H9 (cell line): ENCODE results near the gene IL12RB2. TPM values are rescaled to one million over a fixed set of nuclear protein-coding genes. Genes with fewer than 3 reads are reported as not detected.

ENCODE experiments used
- DNase-seq: peaks from one replicate; pipeline ENCODE4 v3.0.0-alpha.2; 2017
- H2AFZ ChIP-seq: one replicate; pipeline ENCODE4 v1.6.1; 2013; ENCODE audit warnings: mild to moderate bottlenecking, low read length, control low read depth, moderate library complexity
- H2AK5ac ChIP-seq: 2 replicates; pipeline ENCODE4 v1.6.1; 2013; ENCODE audit warnings: low read length, control low read depth, mixed read lengths; ENCODE audit not compliant: insufficient read length
- H2BK120ac ChIP-seq: one replicate; pipeline ENCODE4 v1.6.1; 2013; ENCODE audit warnings: low read depth, mild to moderate bottlenecking, low read length, control low read depth, inconsistent platforms; ENCODE audit not compliant: poor library complexity, severe bottlenecking
- H2BK12ac ChIP-seq: 2 replicates; pipeline ENCODE4 v1.6.1; 2013; ENCODE audit warnings: low read length, control low read depth, mixed read lengths, low read depth; ENCODE audit not compliant: insufficient read length
- H2BK15ac ChIP-seq: 2 replicates; pipeline ENCODE4 v1.6.1; 2013; ENCODE audit warnings: low read depth, low read length, control low read depth
- H2BK20ac ChIP-seq: one replicate; pipeline ENCODE4 v1.6.1; 2013; ENCODE audit warnings: low read depth, mild to moderate bottlenecking, low read length, control low read depth, inconsistent platforms; ENCODE audit not compliant: poor library complexity, severe bottlenecking
- H2BK5ac ChIP-seq: 2 replicates; pipeline ENCODE4 v1.6.1; 2013; ENCODE audit warnings: low read length, control low read depth, mixed read lengths; ENCODE audit not compliant: insufficient read length
- H3K14ac ChIP-seq: 2 replicates; pipeline ENCODE4 v1.6.1; 2013; ENCODE audit warnings: low read length, control low read depth; ENCODE audit not compliant: insufficient read depth
- H3K18ac ChIP-seq: 2 replicates; pipeline ENCODE4 v1.6.1; 2013; ENCODE audit warnings: low read depth, mild to moderate bottlenecking, mixed read lengths, low read length, control low read depth; ENCODE audit not compliant: insufficient read length
- H3K23ac ChIP-seq: 2 replicates; pipeline ENCODE4 v1.6.1; 2013; ENCODE audit warnings: low read length, control low read depth, mixed read lengths, low read depth; ENCODE audit not compliant: insufficient read length
- H3K23me2 ChIP-seq: 2 replicates; pipeline ENCODE4 v1.6.1; 2013; ENCODE audit warnings: low read depth, mild to moderate bottlenecking, mixed read lengths, low read length, control low read depth; ENCODE audit not compliant: insufficient read length, poor library complexity, severe bottlenecking
- H3K27ac ChIP-seq: 2 replicates; pipeline ENCODE4 v1.5.1; 2013; ENCODE audit warnings: low read length, control low read depth, mixed read lengths, low read depth; ENCODE audit not compliant: insufficient read length
- H3K27me3 ChIP-seq: 2 replicates; pipeline ENCODE4 v1.6.1; 2013; ENCODE audit warnings: low read length, control low read depth, inconsistent platforms; ENCODE audit not compliant: insufficient read depth
- H3K4ac ChIP-seq: 2 replicates; pipeline ENCODE4 v1.6.1; 2013; ENCODE audit warnings: low read depth, mild to moderate bottlenecking, control low read depth, inconsistent platforms, low read length, moderate library complexity
- H3K4me1 ChIP-seq: 2 replicates; pipeline ENCODE4 v1.6.1; 2013; ENCODE audit warnings: low read length, control low read depth, inconsistent platforms; ENCODE audit not compliant: insufficient read depth
- H3K4me2 ChIP-seq: 2 replicates; pipeline ENCODE4 v1.6.1; 2013; ENCODE audit warnings: low read length, control low read depth, mixed read lengths; ENCODE audit not compliant: insufficient read length, insufficient read depth
- H3K56ac ChIP-seq: 2 replicates; pipeline ENCODE4 v1.6.1; 2013; ENCODE audit warnings: low read depth, mild to moderate bottlenecking, mixed read lengths, low read length, control low read depth; ENCODE audit not compliant: insufficient read length
- H3K79me1 ChIP-seq: 2 replicates; pipeline ENCODE4 v1.6.1; 2013; ENCODE audit warnings: low read depth, mild to moderate bottlenecking, moderate library complexity, low read length, control low read depth, inconsistent platforms; ENCODE audit not compliant: insufficient read depth, poor library complexity, severe bottlenecking
- H3K79me2 ChIP-seq: 2 replicates; pipeline ENCODE4 v1.6.1; 2013; ENCODE audit warnings: low read length, control low read depth, inconsistent platforms; ENCODE audit not compliant: insufficient read depth
- H3K9ac ChIP-seq: 2 replicates; pipeline ENCODE4 v1.6.1; 2013; ENCODE audit warnings: low read length, control low read depth, mixed read lengths; ENCODE audit not compliant: insufficient read length; ENCODE audit errors: extremely low read depth
- H3K9me3 ChIP-seq: one replicate; pipeline ENCODE4 v1.6.1; 2013; ENCODE audit warnings: low read depth, low read length, inconsistent platforms; ENCODE audit not compliant: control insufficient read depth
- H3T11ph ChIP-seq: one replicate; pipeline ENCODE4 v1.6.1; 2013; ENCODE audit warnings: mild to moderate bottlenecking, low read length, control low read depth, inconsistent platforms
- H4K20me1 ChIP-seq: one replicate; pipeline ENCODE4 v1.6.1; 2013; ENCODE audit not compliant: control insufficient read depth, insufficient read length, insufficient read depth
- H4K5ac ChIP-seq: 2 replicates; pipeline ENCODE4 v1.6.1; 2013; ENCODE audit warnings: low read depth, mild to moderate bottlenecking, mixed read lengths, low read length, control low read depth; ENCODE audit not compliant: insufficient read length
- H4K8ac ChIP-seq: replicated peaks from 2 replicates; pipeline ENCODE4 v1.6.1; 2013; ENCODE audit warnings: low read length, control low read depth, mixed read lengths, low read depth; ENCODE audit not compliant: insufficient read length
- H4K91ac ChIP-seq: 2 replicates; pipeline ENCODE4 v1.6.1; 2013; ENCODE audit warnings: low read depth, mild to moderate bottlenecking, moderate library complexity, mixed read lengths, low read length, control low read depth; ENCODE audit not compliant: insufficient read length
- H3K27ac Mint-ChIP-seq, 3 experiments: 2 replicates in 2 of 3; 3 replicates in 1 of 3; pipeline ENCODE4 v1.8.0; 2020 to 2021; ENCODE audit warnings: mixed read lengths in 3 of 3, mild to moderate bottlenecking in 1 of 3, moderate library complexity in 1 of 3
- H3K27me3 Mint-ChIP-seq: 2 replicates; pipeline ENCODE4 v1.8.0; 2021; ENCODE audit warnings: low read depth, mild to moderate bottlenecking, moderate library complexity, mixed read lengths
- H3K36me3 Mint-ChIP-seq, 3 experiments: 2 replicates in 2 of 3; 3 replicates in 1 of 3; pipeline ENCODE4 v1.8.0; 2020 to 2021; ENCODE audit warnings: low read depth in 3 of 3, mixed read lengths in 3 of 3; ENCODE audit not compliant: insufficient read depth in 1 of 3
- H3K4me1 Mint-ChIP-seq, 2 experiments: 2 replicates each; pipeline ENCODE4 v1.8.0; 2020; ENCODE audit warnings: mixed read lengths in 2 of 2
- H3K4me3 Mint-ChIP-seq, 2 experiments: 2 replicates in 1 of 2; 3 replicates in 1 of 2; pipeline ENCODE4 v1.8.0; 2020 to 2021; ENCODE audit warnings: mild to moderate bottlenecking in 2 of 2, mixed read lengths in 2 of 2, moderate library complexity in 1 of 2
- H3K9me3 Mint-ChIP-seq, 2 experiments: 2 replicates in 1 of 2; 3 replicates in 1 of 2; pipeline ENCODE4 v1.8.0; 2020; ENCODE audit warnings: mild to moderate bottlenecking in 2 of 2, mixed read lengths in 2 of 2, moderate library complexity in 1 of 2
- WGBS: extraction: QIAGEN DNeasy Blood & Tissue Kit; methylation state at CpG from one replicate; pipeline ENCODE4 v1.1.7; 2013; ENCODE audit warnings: missing lambda C conversion rate, low lambda C conversion rate, mixed read lengths; ENCODE audit not compliant: insufficient read length; ENCODE audit errors: extremely low coverage; 5-methylcytosine and 5-hydroxymethylcytosine counted together
- total RNA-seq: library from RNA; stranded (reverse); gene quantifications from 2 replicates; pipeline ENCODE4 v1.2.1, GENCODE V29; 2021
- TF ChIP-seq, protein P1 (sequence below): fragments of 200-600 bp; sonication (generic); conservative IDR thresholded peaks from 3 replicates; pipeline ENCODE4 v1.8.0; 2021; ENCODE audit warnings: antibody characterized with exemption, mild to moderate bottlenecking

IL12RB2 gene
- total RNA-seq, 1 experiment from 2014 or later: 0.77 TPM

GRCh38 chr1:67429011-67429527 is 121.4 kb downstream of the IL12RB2 start:
- Mint-ChIP-seq H3K27me3 (no peaks in the 10 kb centered on the region), H3K4me3 (peak overlapping the region; percentile 98 to 99), H3K27ac (peak overlapping the region; percentile 20 to 100 (median 97); a peak in 6 of 7 replicates), H3K4me1 (peaks cover 29 to 56% of the 10 kb centered on the region in 2 experiments), H3K36me3 (peaks cover 52 to 60% (median 56%) of the 10 kb centered on the region in 3 experiments), H3K9me3 (peaks cover 5 to 8% of the 10 kb centered on the region in 2 experiments; a peak in 4 of 5 replicates)
- no peak overlapping the region for H2AFZ ChIP-seq
- H3K23me2 ChIP-seq: peaks cover 10% of the 10 kb centered on the region
- no peaks in the 10 kb centered on the region for H3K79me1 ChIP-seq
- H3K9ac ChIP-seq: peak overlapping the region; percentile 90
- H3K4me2 ChIP-seq: peak overlapping the region; percentile 85
- no peak overlapping the region for H3K56ac ChIP-seq
- H4K8ac ChIP-seq: no peak overlapping the region
- H2BK12ac ChIP-seq: no peak overlapping the region
- peak overlapping the region; percentile 92; the same call in 1 of the 2 replicates for H3K14ac ChIP-seq
- no peak overlapping the region for H2BK120ac ChIP-seq
- peaks cover 45% of the 10 kb centered on the region for H3K79me2 ChIP-seq
- no CpG with 5 or more reads among the region's 25 CpGs for WGBS
- H2AK5ac ChIP-seq: no peak overlapping the region
- no peaks in the 10 kb centered on the region for H4K20me1 ChIP-seq
- no peak overlapping the region for H4K5ac ChIP-seq
- H3K4me1 ChIP-seq: no peaks in the 10 kb centered on the region
- no peaks in the 10 kb centered on the region for H3K27me3 ChIP-seq
- no peak overlapping the region for H3T11ph ChIP-seq
- H3K27ac ChIP-seq: no peak overlapping the region
- H3K4ac ChIP-seq: no peak overlapping the region
- no peak overlapping the region for H4K91ac ChIP-seq
- H3K9me3 ChIP-seq: no peaks in the 10 kb centered on the region
- no peak overlapping the region for H3K23ac ChIP-seq
- no peak overlapping the region for H3K18ac ChIP-seq
- no peak for DNase-seq
- H2BK20ac ChIP-seq: no peak overlapping the region
- H2BK15ac ChIP-seq: no peak overlapping the region
- TF ChIP-seq, protein P1, sequence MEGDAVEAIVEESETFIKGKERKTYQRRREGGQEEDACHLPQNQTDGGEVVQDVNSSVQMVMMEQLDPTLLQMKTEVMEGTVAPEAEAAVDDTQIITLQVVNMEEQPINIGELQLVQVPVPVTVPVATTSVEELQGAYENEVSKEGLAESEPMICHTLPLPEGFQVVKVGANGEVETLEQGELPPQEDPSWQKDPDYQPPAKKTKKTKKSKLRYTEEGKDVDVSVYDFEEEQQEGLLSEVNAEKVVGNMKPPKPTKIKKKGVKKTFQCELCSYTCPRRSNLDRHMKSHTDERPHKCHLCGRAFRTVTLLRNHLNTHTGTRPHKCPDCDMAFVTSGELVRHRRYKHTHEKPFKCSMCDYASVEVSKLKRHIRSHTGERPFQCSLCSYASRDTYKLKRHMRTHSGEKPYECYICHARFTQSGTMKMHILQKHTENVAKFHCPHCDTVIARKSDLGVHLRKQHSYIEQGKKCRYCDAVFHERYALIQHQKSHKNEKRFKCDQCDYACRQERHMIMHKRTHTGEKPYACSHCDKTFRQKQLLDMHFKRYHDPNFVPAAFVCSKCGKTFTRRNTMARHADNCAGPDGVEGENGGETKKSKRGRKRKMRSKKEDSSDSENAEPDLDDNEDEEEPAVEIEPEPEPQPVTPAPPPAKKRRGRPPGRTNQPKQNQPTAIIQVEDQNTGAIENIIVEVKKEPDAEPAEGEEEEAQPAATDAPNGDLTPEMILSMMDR: no peak
- H2BK5ac ChIP-seq: no peak overlapping the region
